ENCODE results near the gene GPR15LG.

DNA sequence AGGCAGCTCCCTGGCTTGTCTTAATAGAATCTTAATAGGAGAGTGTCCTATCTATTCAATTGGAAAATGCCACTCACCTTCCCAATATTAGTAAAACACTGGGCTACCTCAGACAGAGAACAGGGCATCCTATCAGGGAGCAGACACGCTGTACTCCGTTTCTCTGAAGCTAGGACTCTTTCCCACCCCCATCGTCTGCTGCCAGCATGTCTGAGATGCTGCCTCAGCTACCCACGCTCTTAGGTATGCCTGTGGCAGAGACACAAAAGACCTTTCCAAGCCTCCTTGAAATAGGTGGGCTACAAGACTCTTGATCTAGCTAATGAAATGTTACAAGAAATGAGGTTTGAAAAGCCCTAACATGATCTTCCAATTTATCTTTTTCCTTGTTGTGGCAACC lies 54.2 kb downstream of the GPR15LG start:
- TF ChIP-seq RARB (CRISPR knock-in tag; IDR thresholded peaks at IDR 0.05) (no peak), ZFP3 (CRISPR knock-in tag; IDR thresholded peaks at IDR 0.05) (no peak), OSR1 (CRISPR knock-in tag; IDR thresholded peaks at IDR 0.05) (no peak), CSRNP3 (CRISPR knock-in tag; IDR thresholded peaks at IDR 0.05) (no peak)

All from SK-N-SH treated with all-trans-retinoic acid at 6 μM for 48 hours (cell line).